ENCODE data around the gene SRA1. TPM values are rescaled to one million over a fixed set of nuclear protein-coding genes. Genes with fewer than 3 reads are reported as not detected.
A peak's percentile ranks its signal among the peaks of the same experiment; 100 is the strongest.

Gene SRA1
- total and polyA plus RNA-seq, 2 of the 13 experiments (the other 11 are each of a cell fraction or from before 2014, with no cell fraction given): 14.2 to 32.8 TPM

GRCh38 chr5:140557136-140557805 lies at the start of gene SRA1 (continued):
- TF ChIP-seq ZGPAT (CRISPR knock-in tag; IDR thresholded peaks at IDR 0.05): peak; percentile 78
- TF ChIP-seq SNAPC4 (CRISPR knock-in tag; IDR thresholded peaks at IDR 0.05): no peak
- TF ChIP-seq ZSCAN25 (CRISPR knock-in tag; IDR thresholded peaks at IDR 0.05): peak; percentile 48; the same call in 1 of the 2 replicates
- TF ChIP-seq CBX2 (IDR thresholded peaks at IDR 0.05; ENCODE audit: low read depth, low read length): no peak
- no peak for TF ChIP-seq CBX2 (CRISPR knock-in tag; IDR thresholded peaks at IDR 0.05; ENCODE audit: low read depth)
- TF ChIP-seq ZNF414 (CRISPR knock-in tag; IDR thresholded peaks at IDR 0.05): peak; percentile 48; the same call in 1 of the 2 replicates
- TF ChIP-seq ZNF709 (CRISPR knock-in tag; IDR thresholded peaks at IDR 0.05): peak; percentile 51; the same call in 1 of the 2 replicates
- no peak for TF ChIP-seq ZFP36L1 (CRISPR knock-in tag; IDR thresholded peaks at IDR 0.05)
- peak; percentile 92 for TF ChIP-seq ZBTB38 (CRISPR knock-in tag; IDR thresholded peaks at IDR 0.05)
- no peak for TF ChIP-seq ZNF446 (CRISPR knock-in tag; IDR thresholded peaks at IDR 0.05)
- peak; percentile 11; the same call in 1 of the 2 replicates for TF ChIP-seq KLF11 (CRISPR knock-in tag; IDR thresholded peaks at IDR 0.05)
- TF ChIP-seq NFYC (CRISPR knock-in tag; IDR thresholded peaks at IDR 0.05): peak; percentile 59
- TF ChIP-seq HIVEP1 (CRISPR knock-in tag; IDR thresholded peaks at IDR 0.05): peak; percentile 49; the same call in 1 of the 2 replicates
- TF ChIP-seq ZNF503 (CRISPR knock-in tag; IDR thresholded peaks at IDR 0.05): 0 out of 2 replicates have a peak, but pooled peaks have one; percentile 22
- no peak for TF ChIP-seq ZBTB49 (CRISPR knock-in tag; IDR thresholded peaks at IDR 0.05; ENCODE audit: borderline replicate concordance)
- TF ChIP-seq ATF3 (CRISPR knock-in tag; IDR thresholded peaks at IDR 0.05): 0 out of 2 replicates have a peak, but pooled peaks have one; percentile 44

All from HepG2 (cell line).